ENCODE results near the gene ADAM19. TPM values are rescaled to one million over a fixed set of nuclear protein-coding genes. Genes with fewer than 3 reads are reported as not detected.
A peak's percentile ranks its signal among the peaks of the same experiment; 100 is the strongest.

ADAM19 gene
- total RNA-seq, 4 donors from 2014 or later: 6.4 to 15.2 (median 10.0) TPM

DNA sequence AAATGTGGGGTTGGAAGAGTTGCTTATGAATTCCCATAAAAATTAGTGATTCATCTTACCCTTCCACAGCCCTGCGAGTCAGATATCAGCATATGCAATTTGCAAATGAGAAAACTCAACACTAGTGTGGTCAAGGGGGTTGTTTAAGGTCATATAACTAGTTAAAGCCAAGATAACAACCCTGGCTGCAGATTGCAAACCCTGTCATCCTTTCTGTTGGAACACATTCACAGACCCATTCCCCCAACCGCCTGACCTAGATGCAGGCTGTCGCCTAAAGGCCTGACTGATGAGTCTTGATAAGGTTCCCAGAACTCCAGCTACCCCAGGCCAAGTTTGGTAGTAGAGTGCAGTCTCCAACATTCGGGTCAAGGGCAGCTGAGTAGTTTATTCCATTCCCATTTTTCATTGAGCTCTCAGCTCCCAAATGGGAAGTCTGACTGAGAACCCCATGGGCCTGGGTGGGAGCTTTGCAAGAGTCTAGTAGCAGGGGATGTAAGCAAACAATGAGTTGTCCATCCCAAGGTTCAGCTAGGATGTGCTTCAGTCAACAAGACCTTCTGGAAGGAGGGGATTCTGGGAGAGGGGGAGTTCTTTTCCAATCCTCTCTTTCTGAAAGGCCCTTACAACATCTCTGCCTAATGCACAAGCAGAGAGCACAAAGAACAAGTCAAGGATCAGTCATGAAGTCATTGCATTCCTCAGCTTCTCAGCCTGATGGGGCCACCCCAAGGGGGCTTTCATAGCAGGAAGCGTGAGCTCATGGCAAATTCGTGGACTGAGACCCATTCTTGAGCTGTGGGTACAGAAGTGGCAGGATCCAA, 40.3 kb downstream of the ADAM19 start:
- TF ChIP-seq, protein P1, sequence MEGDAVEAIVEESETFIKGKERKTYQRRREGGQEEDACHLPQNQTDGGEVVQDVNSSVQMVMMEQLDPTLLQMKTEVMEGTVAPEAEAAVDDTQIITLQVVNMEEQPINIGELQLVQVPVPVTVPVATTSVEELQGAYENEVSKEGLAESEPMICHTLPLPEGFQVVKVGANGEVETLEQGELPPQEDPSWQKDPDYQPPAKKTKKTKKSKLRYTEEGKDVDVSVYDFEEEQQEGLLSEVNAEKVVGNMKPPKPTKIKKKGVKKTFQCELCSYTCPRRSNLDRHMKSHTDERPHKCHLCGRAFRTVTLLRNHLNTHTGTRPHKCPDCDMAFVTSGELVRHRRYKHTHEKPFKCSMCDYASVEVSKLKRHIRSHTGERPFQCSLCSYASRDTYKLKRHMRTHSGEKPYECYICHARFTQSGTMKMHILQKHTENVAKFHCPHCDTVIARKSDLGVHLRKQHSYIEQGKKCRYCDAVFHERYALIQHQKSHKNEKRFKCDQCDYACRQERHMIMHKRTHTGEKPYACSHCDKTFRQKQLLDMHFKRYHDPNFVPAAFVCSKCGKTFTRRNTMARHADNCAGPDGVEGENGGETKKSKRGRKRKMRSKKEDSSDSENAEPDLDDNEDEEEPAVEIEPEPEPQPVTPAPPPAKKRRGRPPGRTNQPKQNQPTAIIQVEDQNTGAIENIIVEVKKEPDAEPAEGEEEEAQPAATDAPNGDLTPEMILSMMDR (IDR thresholded peaks at IDR 0.05): no peak
- TF ChIP-seq POLR2A (IDR thresholded peaks at IDR 0.05): no peak
- no peak for DNase-seq
- intact Hi-C loops (cut with DNase I): no loop called here
- H3K9me3 ChIP-seq: no peaks in the 10 kb centered on the region
- no peak overlapping the region for H3K4me3 ChIP-seq (replicated peaks in 1 of 3)
- H3K27ac ChIP-seq: peak overlapping the region in 1 of 3 donors; percentile 17
- no peaks in the 10 kb centered on the region for H3K4me1 ChIP-seq
- no peaks in the 10 kb centered on the region for H3K27me3 ChIP-seq
- H3K36me3 ChIP-seq: no peaks in the 10 kb centered on the region
- 78 to 80% methylated on average over 6 of the region's 6 CpGs for WGBS, 2 donors

- intact Hi-C loops (cut with DNase I): no loop called here
- Histone ChIP-seq H3K4me1 (peaks cover 0 to 6% of the 10 kb centered on the region in 2 donors), H3K27ac (no peak overlapping the region), H3K36me3 (no peaks in the 10 kb centered on the region), H3K27me3 (no peaks in the 10 kb centered on the region), H3K4me3 (replicated peaks in 1 of 3) (no peak overlapping the region), H3K9me3 (no peaks in the 10 kb centered on the region)
- TF ChIP-seq POLR2A (IDR thresholded peaks at IDR 0.05): no peak
- TF ChIP-seq, protein P1 (IDR thresholded peaks at IDR 0.05): no peak
- DNase-seq: no peak
- 59 to 74% methylated on average over 7 of the region's 7 CpGs for WGBS, 2 donors
These were observed 42.5 kb downstream of the ADAM19 start for GRCh38 chr5:157533011-157533481.

DNA sequence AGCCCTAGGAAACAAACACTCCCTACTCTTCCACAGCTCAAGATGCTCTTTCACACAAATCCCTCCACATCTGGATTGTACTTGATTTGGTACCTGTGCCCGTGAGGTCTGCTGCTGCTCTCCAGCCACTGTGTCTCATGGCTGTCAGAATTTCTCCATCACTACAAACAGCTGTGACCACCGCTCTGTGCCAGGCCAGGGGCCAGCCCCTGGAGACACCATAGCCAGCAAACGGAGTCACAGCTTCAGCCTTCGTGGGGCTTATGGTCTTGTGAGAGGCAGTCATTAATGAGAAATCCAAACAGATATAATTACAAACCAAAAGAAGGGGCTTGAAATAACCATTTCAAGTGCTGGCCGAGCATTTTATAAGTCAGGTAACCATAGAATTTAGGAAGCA, 43.6 kb downstream of the ADAM19 start:
- Histone ChIP-seq H3K9me3 (no peaks in the 10 kb centered on the region), H3K27me3 (no peaks in the 10 kb centered on the region), H3K4me1 (peaks cover 0 to 6% of the 10 kb centered on the region in 2 donors), H3K36me3 (no peaks in the 10 kb centered on the region), H3K27ac (no peak overlapping the region), H3K4me3 (replicated peaks in 1 of 3) (no peak overlapping the region)
- no peak for TF ChIP-seq POLR2A (IDR thresholded peaks at IDR 0.05)
- TF ChIP-seq, protein P1 (IDR thresholded peaks at IDR 0.05): no peak
- WGBS, 2 donors: 91 to 95% methylated on average over 5 of the region's 5 CpGs
- DNase-seq: no peak
- intact Hi-C loops (cut with DNase I): no loop called here

GRCh38 chr5:157530226-157530972, 45.2 kb downstream of the ADAM19 start:
- no peaks in the 10 kb centered on the region for H3K27me3 ChIP-seq
- no peak overlapping the region for H3K27ac ChIP-seq
- no peaks in the 10 kb centered on the region for H3K36me3 ChIP-seq
- WGBS, 2 donors: 88 to 93% methylated on average over 13 of the region's 13 CpGs
- intact Hi-C loops (cut with DNase I): no loop called here
- H3K4me1 ChIP-seq: peaks cover 0 to 6% of the 10 kb centered on the region in 2 donors
- H3K4me3 ChIP-seq (replicated peaks in 1 of 3): no peak overlapping the region
- TF ChIP-seq POLR2A (IDR thresholded peaks at IDR 0.05): no peak
- TF ChIP-seq, protein P1 (IDR thresholded peaks at IDR 0.05): no peak
- no peak for DNase-seq
- no peaks in the 10 kb centered on the region for H3K9me3 ChIP-seq

GRCh38 chr5:157529002-157529401, 46.6 kb downstream of the ADAM19 start:
- Histone ChIP-seq H3K4me1 (peaks cover 0 to 6% of the 10 kb centered on the region in 2 donors), H3K4me3 (replicated peaks in 1 of 3) (no peak overlapping the region), H3K27me3 (no peaks in the 10 kb centered on the region), H3K36me3 (no peaks in the 10 kb centered on the region), H3K9me3 (no peaks in the 10 kb centered on the region), H3K27ac (no peak overlapping the region)
- no peak for TF ChIP-seq POLR2A (IDR thresholded peaks at IDR 0.05)
- TF ChIP-seq, protein P1 (IDR thresholded peaks at IDR 0.05): no peak
- intact Hi-C loops (cut with DNase I): no loop called here
- no peak for DNase-seq
- 87% methylated on average over 1 of the region's 1 CpG for WGBS, 2 donors
